HG02798 (cell line): ENCODE measurements around the gene ZNF335.
"Not testable (repeated sequence)": the region's sequence is repeated elsewhere in the genome, so short reads cannot be mapped to it uniquely, and the experiment has no call there.

Source experiments
- ATAC-seq: cut with Tn5 transposase; IDR thresholded peaks from one replicate; pipeline ENCODE4 v1.9.1; 2021; ENCODE audit warnings: mild to moderate bottlenecking; ENCODE audit not compliant: unreplicated experiment, poor library complexity

ZNF335 gene

DNA sequence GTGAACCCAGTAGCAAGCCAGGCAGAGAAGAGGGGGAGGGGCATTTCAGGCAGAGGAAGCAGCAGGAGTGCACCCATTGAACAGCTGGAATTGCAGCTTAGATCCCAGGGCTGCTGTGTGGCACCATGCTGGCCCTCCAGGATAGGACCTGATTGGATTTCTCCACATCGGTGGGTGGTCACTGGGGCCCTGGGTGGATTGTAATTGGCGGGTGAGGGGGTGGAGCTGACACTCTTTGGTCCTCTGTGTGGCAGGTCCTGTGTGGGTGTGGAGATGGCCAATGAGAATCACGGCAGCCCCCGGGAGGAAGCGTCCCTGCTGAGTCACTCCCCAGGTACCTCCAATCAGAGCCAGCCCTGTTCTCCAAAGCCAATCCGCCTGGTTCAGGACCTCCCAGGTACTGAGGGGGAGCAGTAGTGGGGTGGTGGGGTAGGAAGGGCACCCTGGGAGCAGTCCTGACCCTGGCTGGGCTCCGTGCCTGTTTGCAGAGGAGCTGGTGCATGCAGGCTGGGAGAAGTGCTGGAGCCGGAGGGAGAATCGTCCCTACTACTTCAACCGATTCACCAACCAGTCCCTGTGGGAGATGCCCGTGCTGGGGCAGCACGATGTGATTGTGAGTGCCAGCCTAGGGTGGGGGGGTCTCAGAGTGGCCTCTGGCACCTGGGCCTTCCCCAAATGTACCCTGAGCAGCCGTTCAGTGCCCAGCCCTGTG lies 33.1 kb downstream of the ZNF335 start:
- ATAC-seq = no peak

DNA sequence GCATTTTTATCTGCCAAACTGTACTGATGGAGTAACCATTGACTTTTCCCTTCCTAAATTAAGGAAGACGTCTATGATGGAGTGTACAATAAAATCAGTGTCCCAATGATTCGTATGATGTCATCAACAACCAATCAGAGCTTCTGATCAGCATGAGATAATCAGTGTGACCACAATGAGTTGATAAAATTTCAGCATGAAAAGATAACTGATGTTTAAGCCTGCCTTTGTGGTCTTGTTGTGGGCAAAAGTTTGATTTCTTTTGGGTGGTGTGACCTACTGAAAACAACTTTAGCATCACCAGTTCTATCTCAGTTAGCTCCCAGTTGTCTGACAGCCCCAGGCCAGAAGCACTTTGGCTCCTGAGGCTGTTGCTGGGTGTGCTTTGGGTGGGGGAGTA lies 34.2 kb downstream of the ZNF335 start:
- ATAC-seq = no peak

DNA sequence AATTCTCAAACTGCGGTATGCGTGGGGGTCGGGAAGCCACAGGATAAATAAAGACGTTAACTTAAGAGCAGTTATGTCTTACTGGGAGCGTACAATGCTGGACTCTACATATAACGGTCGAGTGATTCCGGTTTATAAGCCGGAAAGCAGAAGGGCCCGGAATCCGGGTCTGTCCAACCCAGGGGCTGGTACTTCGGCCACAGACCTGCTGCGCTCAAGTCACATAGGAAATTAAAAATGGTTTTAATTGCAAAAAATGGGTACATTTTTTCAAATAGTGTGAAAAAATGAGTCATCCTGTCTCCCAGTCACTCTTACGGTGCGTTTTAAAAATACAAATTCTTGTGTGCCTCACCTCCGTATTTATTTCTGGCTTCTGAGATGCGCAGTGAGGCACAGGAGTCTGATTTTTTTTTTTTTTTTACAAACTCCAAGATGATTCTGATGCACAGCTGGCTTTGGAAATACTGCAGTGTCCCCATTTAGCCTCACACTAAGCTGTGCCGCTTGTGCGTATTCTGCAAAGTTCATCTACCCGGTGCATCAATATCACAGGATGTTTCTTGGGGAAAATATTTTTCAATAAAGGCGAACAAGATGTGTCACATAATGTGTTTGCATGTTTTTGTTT lies 36.5 kb downstream of the ZNF335 start:
- ATAC-seq = peak; percentile 11

- ATAC-seq = peak; percentile 85
These were observed 37.2 kb downstream of the ZNF335 start, which contains the start of gene PCIF1 for GRCh38 chr20:45934586-45935415. TSS of gene PCIF1 (plus strand) at chr20:45934683. CDS start at chr20:45939000, 4,317 bp downstream.

GRCh38 chr20:45934046-45934585 lies 37.9 kb downstream of the ZNF335 start:
- peak; percentile 13 for ATAC-seq

GRCh38 chr20:45933266-45934045 lies 38.5 kb downstream of the ZNF335 start:
- no peak for ATAC-seq

- ATAC-seq = not testable (repeated sequence)
These were observed 40.3 kb downstream of the ZNF335 start for GRCh38 chr20:45931680-45932079.

DNA sequence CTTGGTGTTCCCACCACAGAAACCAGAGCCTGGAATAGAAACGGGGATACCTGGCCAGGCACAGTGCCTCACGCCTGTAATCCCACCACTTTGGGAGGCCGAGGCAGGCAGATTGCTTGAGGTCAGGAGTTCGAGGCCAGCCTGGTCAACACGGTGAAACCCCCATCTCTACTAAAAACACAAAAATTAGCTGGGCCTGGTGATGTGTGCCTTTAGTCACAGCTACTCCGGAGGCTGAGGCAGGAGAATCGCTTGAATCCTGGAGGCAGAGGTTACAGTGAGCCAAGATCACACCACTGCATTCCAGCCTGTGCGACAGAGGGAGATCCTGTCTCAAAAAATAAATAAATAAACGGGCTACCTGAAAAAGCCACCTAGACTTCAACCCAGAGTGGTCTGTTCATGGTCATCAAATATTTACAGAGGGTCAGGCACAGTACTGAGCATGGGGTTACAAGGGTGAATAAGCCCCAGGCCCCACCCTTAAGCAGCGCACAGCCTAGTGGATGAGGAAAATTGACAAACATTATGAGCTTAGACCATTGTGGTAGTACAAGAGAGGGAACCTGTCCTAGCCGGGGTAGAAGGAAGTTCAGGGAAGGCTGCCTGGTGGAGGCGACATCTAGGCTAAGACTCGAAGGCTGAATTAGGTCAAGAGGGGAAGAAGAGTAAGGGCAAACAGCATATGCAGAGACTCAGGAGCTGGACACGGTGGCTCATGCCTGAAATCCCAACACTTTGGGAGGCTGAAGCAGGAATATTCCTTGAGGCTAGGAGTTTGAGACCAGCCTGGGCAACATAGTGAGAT lies 44.7 kb downstream of the ZNF335 start:
- no peak for ATAC-seq

GRCh38 chr20:45926731-45927070 lies 45.3 kb downstream of the ZNF335 start:
- no peak for ATAC-seq

DNA sequence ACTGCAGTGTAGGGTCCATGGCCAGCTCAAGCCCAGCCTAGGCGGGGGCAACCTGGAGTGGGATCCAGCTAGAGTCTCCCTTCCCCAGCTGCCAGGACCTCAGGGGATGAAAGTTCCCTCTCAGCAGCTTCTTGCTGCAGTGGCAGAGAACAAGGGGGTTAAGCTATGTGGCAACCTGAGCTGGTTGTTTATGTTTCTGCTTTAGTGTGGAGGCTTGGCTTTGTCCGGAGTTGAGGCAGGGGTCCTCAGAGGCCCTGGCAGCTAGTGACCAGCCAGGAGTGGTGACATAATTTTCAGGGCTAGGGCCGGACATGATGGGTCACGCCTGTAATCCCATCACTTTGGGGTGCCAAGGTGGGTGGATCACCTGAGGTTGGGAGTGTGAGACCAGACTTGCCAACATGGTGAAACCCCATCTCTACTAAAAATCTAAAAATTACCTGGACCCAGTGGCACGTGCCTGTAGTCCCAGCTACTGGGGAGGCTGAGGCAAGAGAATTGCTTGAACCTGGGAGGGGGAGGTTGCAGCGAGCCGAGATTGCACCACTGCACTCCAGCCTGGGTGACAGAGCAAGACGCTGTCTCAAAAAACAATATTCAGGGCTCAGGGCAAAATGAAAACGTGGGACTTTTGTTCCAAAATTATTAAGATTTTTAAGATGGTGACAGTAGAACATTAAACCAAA lies 46.0 kb downstream of the ZNF335 start:
- no peak for ATAC-seq

- no peak for ATAC-seq
These were observed 47.4 kb downstream of the ZNF335 start for GRCh38 chr20:45924391-45925261.

GRCh38 chr20:45921337-45922189 lies 50.4 kb downstream of the ZNF335 start:
- ATAC-seq = no peak

DNA sequence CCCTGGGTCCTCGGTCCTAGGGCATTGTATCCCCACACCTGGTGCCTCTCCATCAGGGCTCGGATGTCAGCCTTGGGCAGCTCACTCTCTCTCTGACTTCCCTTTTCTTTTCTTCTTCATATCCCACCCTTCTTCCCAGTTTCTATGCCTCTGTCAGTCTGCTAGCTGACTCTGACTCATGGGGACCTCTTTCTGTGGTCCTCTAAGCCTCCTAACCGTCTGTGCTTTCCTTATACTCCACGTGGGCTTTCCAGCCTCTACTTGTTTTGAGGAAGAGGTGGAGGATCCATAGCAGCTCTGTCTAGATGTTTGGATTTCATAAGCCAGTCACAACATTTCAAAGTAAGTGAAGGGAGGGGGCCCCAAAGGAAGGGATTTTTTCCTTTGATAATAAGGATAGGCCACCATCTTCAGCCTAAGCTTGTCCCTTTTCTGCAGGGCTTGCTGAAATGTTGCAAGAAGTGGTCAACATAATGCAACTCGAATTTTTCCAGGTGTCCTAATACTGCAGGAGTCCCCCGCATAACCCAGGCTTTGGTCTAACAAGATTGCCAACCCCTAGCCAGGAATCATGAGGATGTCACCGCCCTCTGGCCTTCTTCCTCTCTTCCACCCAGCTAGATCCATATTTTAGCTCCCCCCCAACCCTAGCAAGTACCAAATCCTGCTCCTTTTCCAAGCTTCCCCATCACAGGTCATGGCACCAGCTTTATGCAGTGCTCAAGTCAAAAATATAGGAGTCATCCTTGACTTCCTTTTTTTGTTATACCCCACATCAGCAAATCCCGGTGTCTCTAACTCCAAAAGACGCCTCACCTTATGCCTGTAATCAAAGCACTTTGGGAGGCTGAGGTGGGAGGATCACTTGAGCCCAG lies 51.3 kb downstream of the ZNF335 start:
- ATAC-seq = no peak

- ATAC-seq = no peak
These were observed 52.2 kb downstream of the ZNF335 start for GRCh38 chr20:45919542-45920399.
